HG02759 (cell line): ENCODE data around the gene SKP2.
A peak's percentile ranks its signal among the peaks of the same experiment; 100 is the strongest.
"Not testable (repeated sequence)": the region's sequence is repeated elsewhere in the genome, so short reads cannot be mapped to it uniquely, and the experiment has no call there.

ENCODE experiments used
- ATAC-seq: cut with Tn5 transposase; IDR thresholded peaks from one replicate; pipeline ENCODE4 v1.9.1; 2021; ENCODE audit warnings: mild to moderate bottlenecking, moderate library complexity; ENCODE audit not compliant: unreplicated experiment

SKP2 gene

GRCh38 chr5:36156121-36156601 lies 4.2 kb downstream of the SKP2 start:
- no peak for ATAC-seq

DNA sequence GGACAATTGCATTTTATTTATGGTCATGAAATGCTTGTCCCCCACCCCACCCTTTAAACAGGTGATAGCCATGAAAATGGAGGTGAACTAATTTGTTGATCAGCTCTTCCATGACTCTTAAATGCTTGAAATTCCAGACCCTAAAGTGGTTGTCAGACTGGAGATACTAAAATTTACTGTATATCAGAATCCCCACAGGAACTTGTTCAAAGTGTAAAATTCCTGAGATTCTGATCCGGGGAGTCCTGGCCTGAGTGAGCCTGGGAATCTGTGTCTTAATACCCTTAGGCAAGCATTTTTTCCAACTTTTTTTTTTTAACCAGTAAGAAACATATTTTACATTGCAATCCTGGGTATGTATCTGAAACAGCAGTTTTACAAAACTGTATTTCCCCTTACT lies 4.7 kb downstream of the SKP2 start:
- ATAC-seq: no peak

- no peak for ATAC-seq
Measured at GRCh38 chr5:36158144-36158543, 6.2 kb downstream of the SKP2 start.

DNA sequence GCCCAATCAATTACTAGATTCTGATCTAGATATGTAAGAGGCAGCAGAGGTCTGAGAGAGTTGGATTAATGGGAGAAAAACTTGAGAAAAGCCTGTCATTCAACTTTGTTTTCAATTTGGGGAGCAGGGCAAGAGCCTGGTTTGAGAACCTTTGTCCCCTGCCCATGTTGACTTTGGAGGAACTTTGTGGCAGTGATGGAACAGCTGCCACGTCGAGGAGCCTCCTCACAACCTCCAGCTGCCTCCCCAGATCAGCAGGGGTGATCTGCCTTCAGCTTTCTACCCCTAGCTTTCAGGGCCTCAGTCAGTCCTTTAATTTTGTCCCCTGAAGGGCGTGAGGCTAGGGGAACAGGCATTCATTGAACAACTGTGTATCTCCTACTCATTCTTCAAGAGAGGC lies 8.7 kb downstream of the SKP2 start:
- ATAC-seq: no peak

DNA sequence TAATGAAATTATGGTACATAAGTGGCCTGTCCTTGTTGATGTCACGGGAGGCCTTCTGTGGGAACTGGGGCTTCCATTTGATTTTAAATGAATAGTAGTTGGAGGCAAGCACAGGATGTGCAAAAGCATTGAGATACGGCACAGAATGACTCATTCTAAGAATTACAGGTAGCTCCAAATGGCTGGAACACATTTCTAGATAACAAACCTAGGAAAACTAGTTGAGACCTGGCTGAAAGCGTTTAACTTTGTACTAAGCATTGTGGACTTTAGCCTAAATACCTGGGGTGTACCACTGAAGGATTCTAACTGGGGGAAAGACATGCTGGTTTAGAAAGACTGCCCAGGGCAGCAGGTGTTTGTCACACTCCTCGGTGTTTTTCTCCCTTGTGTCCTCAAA lies 9.4 kb downstream of the SKP2 start:
- no peak for ATAC-seq

DNA sequence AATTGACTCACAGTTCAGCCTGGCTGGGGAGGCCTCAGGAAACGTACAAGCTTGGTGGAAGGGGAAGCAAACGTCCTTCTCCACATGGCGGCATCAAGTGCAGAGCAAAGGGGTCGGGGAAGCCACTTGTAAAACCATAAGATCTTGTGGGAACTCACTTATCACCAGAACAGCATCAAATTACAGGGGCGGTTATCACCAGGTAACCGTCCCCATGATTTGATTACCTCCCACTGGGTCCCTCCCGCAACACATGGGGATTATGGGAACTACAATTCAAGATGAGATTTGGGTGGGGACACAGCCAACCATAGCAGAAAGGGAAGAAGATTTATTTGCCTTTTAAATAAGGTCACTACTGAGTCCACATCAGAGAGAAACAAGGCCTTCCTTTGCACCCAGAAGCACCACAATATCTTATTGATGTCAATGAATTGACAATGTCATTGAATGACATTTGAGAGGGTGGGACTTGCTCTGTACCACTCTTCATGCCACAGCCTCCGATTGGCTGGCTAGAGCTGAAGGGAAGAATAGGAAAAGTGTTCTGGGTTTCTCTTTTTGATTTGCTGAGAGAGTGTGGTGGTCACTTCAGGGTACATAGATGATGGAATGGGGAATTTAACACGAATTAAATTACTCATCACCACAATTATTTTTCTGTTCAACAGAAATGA lies 11.0 kb downstream of the SKP2 start:
- ATAC-seq: no peak

DNA sequence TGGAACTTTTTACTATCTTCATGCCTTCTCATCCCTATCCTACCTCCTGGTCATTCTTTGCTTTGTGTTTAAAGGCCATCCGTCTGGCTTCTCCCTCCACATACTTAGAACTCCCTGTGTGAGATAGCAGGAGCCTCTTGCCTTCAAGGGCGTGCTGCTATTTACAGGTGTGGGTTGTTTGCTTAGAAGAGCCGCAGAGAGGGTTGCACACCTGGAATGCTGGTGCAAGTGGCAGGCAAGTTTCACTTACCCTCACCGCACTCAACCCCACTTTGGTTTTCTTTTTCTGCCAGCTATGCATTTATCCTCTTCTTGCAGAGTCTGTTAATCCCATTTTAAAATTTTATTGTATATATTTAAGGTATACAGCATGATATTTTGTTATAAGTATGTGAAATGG lies 12.6 kb downstream of the SKP2 start:
- ATAC-seq: no peak

GRCh38 chr5:36168737-36169136 lies 16.8 kb downstream of the SKP2 start:
- ATAC-seq: no peak

DNA sequence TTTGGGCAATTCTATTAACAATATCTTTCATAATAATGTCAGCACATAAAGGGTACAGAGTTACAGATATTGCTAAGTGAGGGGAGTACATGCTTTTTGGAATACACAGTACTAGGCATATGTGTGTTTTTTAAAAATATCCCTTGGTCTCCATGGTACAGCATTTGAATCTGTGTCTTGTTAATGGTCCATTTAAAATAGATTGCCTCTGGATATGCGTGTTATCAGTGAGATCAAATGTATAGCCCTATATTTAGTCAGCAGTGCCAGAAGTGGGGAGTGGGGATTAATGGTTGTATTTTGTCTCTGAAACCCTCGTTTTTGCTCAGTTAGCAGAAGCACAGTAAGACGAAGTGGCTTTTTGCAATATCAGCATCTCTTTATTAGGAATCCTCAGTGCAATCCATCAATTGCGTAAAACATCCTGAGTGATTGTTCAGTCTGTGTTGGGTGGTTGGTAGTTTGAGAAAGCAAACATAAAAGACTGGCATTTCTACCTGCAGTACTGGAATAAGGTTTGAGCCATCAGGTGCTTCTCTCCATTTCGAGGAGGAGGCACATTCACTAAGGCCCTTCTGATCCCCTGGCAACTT lies 19.0 kb downstream of the SKP2 start:
- ATAC-seq: no peak

GRCh38 chr5:36172599-36172998 lies 20.7 kb downstream of the SKP2 start:
- no peak for ATAC-seq

- no peak for ATAC-seq
Measured at GRCh38 chr5:36173426-36173825, 21.5 kb downstream of the SKP2 start.

DNA sequence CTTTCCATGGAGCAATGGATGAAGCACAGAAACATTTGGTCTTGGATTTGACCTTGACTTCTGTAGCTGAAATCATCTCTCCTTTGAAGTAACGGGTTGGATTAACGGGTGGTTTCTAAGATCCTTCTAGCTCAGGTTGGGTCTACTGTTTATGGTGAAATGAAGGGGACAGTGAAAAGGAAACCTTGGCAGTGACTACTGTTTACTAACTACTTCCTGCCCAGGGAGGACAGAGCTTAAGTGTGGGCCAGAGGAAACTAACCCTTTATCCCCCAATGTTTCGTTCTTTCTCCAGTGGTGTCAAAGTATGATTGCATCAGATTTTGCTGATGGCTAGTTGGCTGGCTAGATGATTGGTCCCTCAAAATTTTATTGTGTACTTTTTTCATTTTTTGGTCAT lies 22.2 kb downstream of the SKP2 start:
- ATAC-seq: no peak

DNA sequence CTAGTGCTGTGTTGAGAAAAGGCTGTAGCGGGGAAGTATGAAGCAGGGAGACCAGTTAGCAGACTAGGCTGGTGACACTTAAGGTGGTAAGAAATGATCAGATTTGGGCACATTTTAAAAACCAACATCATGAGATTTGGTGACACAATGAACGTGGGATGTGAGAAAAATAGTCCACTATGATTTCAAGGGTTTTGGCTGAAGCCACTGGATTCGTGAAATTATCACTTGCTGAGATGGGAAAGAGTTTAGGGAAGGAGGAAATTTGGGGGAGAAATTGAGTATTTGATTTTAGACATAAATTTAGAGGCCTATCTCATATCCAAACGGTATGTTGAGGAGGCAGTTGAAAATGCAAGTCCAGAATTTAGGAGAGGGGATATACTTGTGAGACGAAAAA lies 23.1 kb downstream of the SKP2 start:
- ATAC-seq: no peak

DNA sequence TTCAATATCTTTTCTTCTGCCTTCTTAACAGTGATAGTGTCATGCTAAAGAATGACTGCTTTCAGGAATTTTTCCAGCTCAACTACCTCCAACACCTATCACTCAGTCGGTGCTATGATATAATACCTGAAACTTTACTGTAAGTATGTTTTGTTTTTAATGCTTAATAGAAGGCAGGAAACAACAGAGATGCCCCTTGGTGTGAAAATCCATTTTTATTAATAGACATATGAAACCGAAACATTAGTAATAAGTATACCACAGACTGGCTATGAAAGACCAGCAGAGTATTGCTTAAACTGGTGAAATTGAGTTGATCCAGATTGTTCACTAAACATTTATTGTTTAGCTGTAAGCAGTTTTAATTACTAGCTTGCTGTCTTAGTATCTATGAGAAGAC lies 25.2 kb downstream of the SKP2 start:
- ATAC-seq: peak; percentile 98

GRCh38 chr5:36177715-36178523 lies 26.0 kb downstream of the SKP2 start:
- ATAC-seq: no peak

- no peak for ATAC-seq
Measured at GRCh38 chr5:36178524-36178890, 26.6 kb downstream of the SKP2 start.

DNA sequence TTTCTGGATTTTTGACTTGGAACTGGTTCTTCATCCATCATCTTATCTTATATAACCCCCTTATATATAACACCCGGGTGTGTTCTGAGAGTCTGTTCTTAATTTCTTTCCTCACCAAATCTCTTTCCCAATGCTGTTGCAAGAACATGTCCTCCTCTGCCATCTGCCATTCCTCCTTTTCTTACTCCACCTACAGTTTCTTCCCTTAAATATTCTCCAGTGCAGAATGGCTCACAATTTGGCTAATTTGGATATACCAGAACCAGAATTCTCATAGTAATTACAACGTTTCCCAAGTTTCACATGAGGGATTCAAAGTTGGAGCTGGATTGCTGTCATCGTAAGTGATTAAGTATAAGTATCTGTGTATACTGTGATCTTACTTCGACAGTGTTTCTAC lies 28.0 kb downstream of the SKP2 start:
- no peak for ATAC-seq

DNA sequence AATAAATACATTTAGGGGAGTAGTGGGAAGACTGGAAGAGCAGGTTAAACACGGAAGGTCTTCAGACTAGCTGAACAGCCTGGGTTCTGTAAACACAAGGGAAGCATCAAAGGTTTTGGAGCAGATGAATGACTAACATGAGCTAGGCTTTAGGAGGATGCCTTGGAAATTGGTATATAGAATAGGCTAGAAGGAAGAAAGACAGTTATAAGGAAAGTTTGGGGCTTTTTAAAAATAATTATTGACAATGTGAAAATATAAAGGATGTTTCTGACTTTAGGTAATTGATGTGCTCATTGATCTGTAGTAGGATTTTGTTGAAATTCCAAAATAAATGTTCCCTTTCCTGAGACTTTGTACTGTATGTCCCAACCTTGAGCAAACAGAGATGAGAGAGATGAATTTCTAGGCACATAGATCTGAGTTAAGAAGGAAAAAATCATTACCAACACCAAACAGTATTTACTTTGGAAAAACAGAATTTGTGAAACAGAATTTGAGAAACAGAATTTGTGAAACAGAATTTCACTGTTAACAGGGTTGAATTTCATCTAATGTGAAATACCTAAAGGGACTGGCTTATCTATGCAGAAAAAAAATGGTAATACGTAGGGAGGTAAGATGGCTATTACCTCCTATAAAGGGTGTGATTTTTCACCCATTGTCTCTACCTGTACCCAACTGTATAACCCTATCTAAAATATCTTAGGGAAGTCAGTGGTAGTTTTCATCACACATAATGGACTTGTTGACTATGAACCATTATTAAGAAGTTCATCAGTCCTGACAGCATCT lies 28.8 kb downstream of the SKP2 start:
- ATAC-seq: no peak

DNA sequence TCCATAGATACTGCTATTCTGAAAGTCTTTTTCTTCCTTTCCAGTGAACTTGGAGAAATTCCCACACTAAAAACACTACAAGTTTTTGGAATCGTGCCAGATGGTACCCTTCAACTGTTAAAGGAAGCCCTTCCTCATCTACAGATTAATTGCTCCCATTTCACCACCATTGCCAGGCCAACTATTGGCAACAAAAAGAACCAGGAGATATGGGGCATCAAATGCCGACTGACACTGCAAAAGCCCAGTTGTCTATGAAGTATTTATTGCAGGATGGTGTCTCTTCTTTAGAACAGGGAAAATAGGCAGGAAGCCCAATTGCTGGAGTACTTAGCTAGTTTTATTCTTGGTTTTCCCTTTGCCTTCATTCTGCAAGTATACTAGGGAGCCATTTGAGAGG lies 29.9 kb downstream of the SKP2 start:
- no peak for ATAC-seq

DNA sequence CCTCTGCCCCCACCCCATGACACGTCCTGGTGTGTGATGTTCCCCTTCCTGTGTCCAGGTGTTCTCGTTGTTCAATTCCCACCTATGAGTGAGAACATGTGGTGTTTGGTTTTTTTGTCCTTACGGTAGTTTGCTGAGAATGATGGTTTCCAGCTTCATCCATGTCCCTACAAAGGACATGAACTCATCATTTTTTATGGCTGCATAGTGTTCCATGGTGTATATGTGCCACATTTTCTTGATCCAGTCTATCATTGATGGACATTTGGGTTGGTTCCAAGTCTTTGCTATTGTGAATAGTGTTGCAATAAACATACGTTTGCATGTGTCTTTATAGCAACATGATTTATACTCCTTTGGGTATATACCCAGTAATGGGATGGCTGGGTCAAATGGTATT lies 32.5 kb downstream of the SKP2 start:
- not testable (repeated sequence) for ATAC-seq

DNA sequence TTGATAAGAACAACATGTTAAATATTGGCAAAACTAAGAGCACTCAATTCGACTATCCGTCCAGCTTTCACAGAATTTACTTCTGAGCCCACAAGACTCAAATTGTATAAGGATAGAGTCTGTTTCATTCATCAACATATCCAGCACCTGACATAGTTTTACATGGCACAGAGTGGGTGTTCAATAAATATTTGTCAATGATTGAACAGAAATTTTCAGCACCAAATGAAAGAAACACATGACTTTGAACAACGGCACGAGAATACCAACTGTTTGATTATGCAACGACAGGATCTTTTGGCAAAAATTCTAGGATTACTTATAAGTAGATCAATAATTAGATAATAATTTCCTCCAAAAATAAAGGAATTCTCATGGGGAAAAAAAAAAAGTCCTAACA lies 41.8 kb downstream of the SKP2 start:
- ATAC-seq: no peak
